DND-41 (cell line): Measurements from ENCODE around the gene ENTPD5.

Experiments used
- CTCF ChIP-seq: IDR thresholded peaks from 2 replicates; pipeline ENCODE4 v1.5.1; 2012; ENCODE audit warnings: borderline replicate concordance, low read length, moderate library complexity, mild to moderate bottlenecking; ENCODE audit not compliant: poor library complexity, severe bottlenecking; ENCODE audit errors: extremely low read depth
- EZH2 ChIP-seq: IDR thresholded peaks from 3 replicates; pipeline ENCODE4 v1.6.1; 2012; ENCODE audit warnings: borderline replicate concordance, low read depth, mild to moderate bottlenecking, moderate library complexity, low read length, inconsistent platforms; ENCODE audit not compliant: severe bottlenecking

- TF ChIP-seq CTCF = no peak
- no peak for TF ChIP-seq EZH2
These were observed 45.8 kb upstream of the ENTPD5 start for GRCh38 chr14:74064883-74065282.
